GM12875 (cell line): ENCODE measurements around the gene B3GAT3.
"Not testable (repeated sequence)": the region's sequence is repeated elsewhere in the genome, so short reads cannot be mapped to it uniquely, and the experiment has no call there.

Experiments used
- H3K4me3 ChIP-seq: one replicate; pipeline ENCODE4 v1.5.1; 2011; ENCODE audit warnings: low read depth, low read length, control low read depth
- TF ChIP-seq, protein P1 (sequence below): IDR thresholded peaks from 2 replicates; pipeline ENCODE4 v1.5.1; 2011; ENCODE audit warnings: low read depth, mild to moderate bottlenecking, control low read depth, inconsistent platforms, low read length, moderate library complexity, borderline replicate concordance; ENCODE audit not compliant: insufficient read depth

The B3GAT3 gene

DNA sequence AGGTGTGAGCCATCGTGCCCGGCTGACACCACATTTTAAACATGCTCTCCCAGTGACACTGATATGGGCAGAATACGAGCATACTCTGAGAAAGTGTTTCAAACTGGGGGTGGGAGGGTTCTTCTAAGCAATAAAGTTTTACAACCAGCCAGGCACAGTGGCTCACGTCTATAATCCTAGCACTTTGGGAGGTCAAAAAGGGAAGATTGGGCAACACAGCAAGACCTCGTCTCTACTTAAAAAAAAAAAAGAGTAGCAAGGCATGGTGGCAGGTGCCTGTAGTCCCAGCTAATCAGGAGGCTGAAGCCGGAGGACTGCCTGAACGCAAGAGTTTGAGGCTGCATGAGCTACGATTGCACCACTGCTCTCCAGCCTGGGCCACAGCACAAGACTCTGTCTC lies 22.4 kb upstream of the B3GAT3 start:
- no peak overlapping the region for H3K4me3 ChIP-seq
- TF ChIP-seq, protein P1, sequence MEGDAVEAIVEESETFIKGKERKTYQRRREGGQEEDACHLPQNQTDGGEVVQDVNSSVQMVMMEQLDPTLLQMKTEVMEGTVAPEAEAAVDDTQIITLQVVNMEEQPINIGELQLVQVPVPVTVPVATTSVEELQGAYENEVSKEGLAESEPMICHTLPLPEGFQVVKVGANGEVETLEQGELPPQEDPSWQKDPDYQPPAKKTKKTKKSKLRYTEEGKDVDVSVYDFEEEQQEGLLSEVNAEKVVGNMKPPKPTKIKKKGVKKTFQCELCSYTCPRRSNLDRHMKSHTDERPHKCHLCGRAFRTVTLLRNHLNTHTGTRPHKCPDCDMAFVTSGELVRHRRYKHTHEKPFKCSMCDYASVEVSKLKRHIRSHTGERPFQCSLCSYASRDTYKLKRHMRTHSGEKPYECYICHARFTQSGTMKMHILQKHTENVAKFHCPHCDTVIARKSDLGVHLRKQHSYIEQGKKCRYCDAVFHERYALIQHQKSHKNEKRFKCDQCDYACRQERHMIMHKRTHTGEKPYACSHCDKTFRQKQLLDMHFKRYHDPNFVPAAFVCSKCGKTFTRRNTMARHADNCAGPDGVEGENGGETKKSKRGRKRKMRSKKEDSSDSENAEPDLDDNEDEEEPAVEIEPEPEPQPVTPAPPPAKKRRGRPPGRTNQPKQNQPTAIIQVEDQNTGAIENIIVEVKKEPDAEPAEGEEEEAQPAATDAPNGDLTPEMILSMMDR, result no peak

- TF ChIP-seq, protein P1, result no peak
Measured at GRCh38 chr11:62632492-62632891, 10.7 kb upstream of the B3GAT3 start.

GRCh38 chr11:62627713-62628112 lies 5.9 kb upstream of the B3GAT3 start:
- TF ChIP-seq, protein P1, result no peak
- no peak overlapping the region for H3K4me3 ChIP-seq

More at GRCh38 chr11:62632492-62632891, 10.7 kb upstream of the B3GAT3 start:
- no peak overlapping the region for H3K4me3 ChIP-seq

DNA sequence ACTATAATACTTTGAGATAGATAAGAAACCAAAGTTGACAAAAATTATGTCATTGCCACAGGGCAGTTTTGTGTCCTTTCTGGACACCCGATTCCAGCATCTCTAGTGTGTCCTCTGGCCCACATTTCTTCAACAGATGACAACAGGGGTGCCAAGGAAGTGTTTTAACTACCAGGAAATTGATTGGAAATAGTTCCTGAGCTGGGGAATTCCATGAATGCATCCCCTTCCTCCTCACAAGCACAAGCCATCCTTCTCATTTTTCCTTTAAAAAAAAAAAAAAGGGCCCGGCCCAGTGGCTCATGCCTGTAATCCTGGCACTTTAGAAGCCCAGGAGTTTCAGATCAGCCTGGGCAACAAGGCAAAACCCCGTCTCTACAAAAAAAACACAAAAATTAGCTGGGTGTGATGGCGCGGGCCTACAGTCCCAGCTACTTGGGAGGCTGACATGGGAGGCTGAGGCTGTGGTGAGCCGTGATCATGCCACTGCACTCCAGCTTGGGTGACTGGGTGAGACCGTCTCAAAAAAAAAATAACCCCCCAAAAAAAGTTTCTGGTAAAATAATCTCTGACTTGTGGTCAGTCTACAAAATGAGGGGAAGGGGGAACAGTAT lies 797 bp upstream of the B3GAT3 start:
- no peak overlapping the region for H3K4me3 ChIP-seq
- TF ChIP-seq, protein P1, result no peak

GRCh38 chr11:62621027-62621566 lies 689 bp downstream of the B3GAT3 start:
- peak overlapping the region; percentile 90 for H3K4me3 ChIP-seq
- TF ChIP-seq, protein P1, result no peak

GRCh38 chr11:62616957-62617356 lies 4.8 kb downstream of the B3GAT3 start:
- not testable (repeated sequence) for H3K4me3 ChIP-seq

GRCh38 chr11:62615521-62615920 lies 6.3 kb downstream of the B3GAT3 start:
- no peak overlapping the region for H3K4me3 ChIP-seq
- TF ChIP-seq, protein P1, result no peak
